HCT116 (cell line): Measurements from ENCODE around the gene SBF1. TPM values are rescaled to one million over a fixed set of nuclear protein-coding genes. Genes with fewer than 3 reads are reported as not detected.

Experiments used
- ATAC-seq: fragments of 200-7000 bp; cut with Tn5 transposase; 2 replicates; pipeline ENCODE4 v1.9.1; 2020; ENCODE audit warnings: mild to moderate bottlenecking, moderate library complexity
- BruUV-seq: library from RNA; stranded (reverse); fragments of 400-500 nt; replicated peaks from 2 replicates; lab custom pipeline; 2021; lab: Mats Ljungman, UMichigan
- CTCF ChIA-PET: fragments of 300-600 bp; sonication (Branson Sonifier 250); formaldehyde crosslinking; loops from one replicate; lab custom pipeline; 2021; ENCODE audit warnings: antibody characterized with exemption; lab: Charles Lee
- POLR2A ChIA-PET: fragments of 300-600, 350-600 bp; sonication (Branson Sonifier 250); formaldehyde crosslinking; loops from one replicate; lab custom pipeline; 2021; ENCODE audit warnings: antibody characterized with exemption; lab: Charles Lee
- RAD21 ChIA-PET, 2 experiments: fragments of 300-600 bp; sonication (Branson Sonifier 250); formaldehyde crosslinking; loops; one replicate each; lab custom pipeline; 2023; ENCODE audit warnings: low total read pairs in 2 of 2; ENCODE audit not compliant: uncharacterized antibody in 2 of 2, unreplicated experiment in 2 of 2, low non-redundant PET in 1 of 2; lab: Charles Lee
- DNase-seq: peaks from one replicate; pipeline ENCODE4 v3.0.0-alpha.2; 2010; ENCODE audit warnings: low read depth, low spot score
- H2AFZ ChIP-seq: fragments of 200-600 bp; shearing (Covaris generic), sonication (generic); 2 replicates; pipeline ENCODE4 v1.6.1; 2017; ENCODE audit warnings: low read depth, mixed run types, mixed read lengths, antibody characterized with exemption, low read length; ENCODE audit not compliant: poor library complexity, severe bottlenecking
- H3K27ac ChIP-seq: 2 replicates; pipeline ENCODE4 v1.5.1; 2012; ENCODE audit warnings: low read depth, low read length
- H3K27me3 ChIP-seq: fragments of 200-600 bp; sonication (generic); 2 replicates; pipeline ENCODE4 v1.6.1; 2016; ENCODE audit warnings: mixed run types, low read length, mixed read lengths; ENCODE audit not compliant: insufficient read depth
- H3K36me3 ChIP-seq, 2 experiments: fragments of 200-500 bp in 1 of 2; fragments of 200-600 bp in 1 of 2; sonication (Bioruptor generic) in 1 of 2; sonication (generic) in 1 of 2; 2 replicates each; pipeline versions ENCODE4 v1.5.1 to v1.6.1; 2014 to 2016; ENCODE audit warnings: low read length in 2 of 2, inconsistent platforms in 1 of 2, mixed read lengths in 1 of 2, mixed run types in 1 of 2; ENCODE audit not compliant: insufficient read depth in 2 of 2, control insufficient read depth in 1 of 2
- H3K4me1 ChIP-seq, 2 experiments: fragments of 200-600 bp in 1 of 2; sonication (generic) in 1 of 2; 2 replicates each; pipeline versions ENCODE4 v1.5.1 to v1.6.1; 2012 to 2017; ENCODE audit warnings: low read length in 2 of 2, inconsistent platforms in 1 of 2, mild to moderate bottlenecking in 1 of 2, mixed read lengths in 1 of 2, mixed run types in 1 of 2, moderate library complexity in 1 of 2; ENCODE audit not compliant: insufficient read depth in 2 of 2, control insufficient read depth in 1 of 2
- H3K4me2 ChIP-seq: fragments of 200-600 bp; sonication (generic); 2 replicates; pipeline ENCODE4 v1.6.1; 2017; ENCODE audit warnings: mixed run types, low read length, mixed read lengths
- H3K4me3 ChIP-seq, 2 experiments: fragments of 200-600 bp in 1 of 2; sonication (generic) in 1 of 2; replicated peaks in 1 of 2; 2 replicates each; pipeline ENCODE4 v1.5.1; 2011 to 2016; ENCODE audit warnings: low read length in 2 of 2, control low read depth in 1 of 2, low read depth in 1 of 2, mild to moderate bottlenecking in 1 of 2, mixed read lengths in 1 of 2, mixed run types in 1 of 2
- H3K79me2 ChIP-seq: fragments of 200-600 bp; sonication (generic); 2 replicates; pipeline ENCODE4 v1.6.1; 2017; ENCODE audit warnings: mild to moderate bottlenecking, mixed run types, low read length, moderate library complexity, mixed read lengths; ENCODE audit not compliant: insufficient read depth
- H3K9ac ChIP-seq: fragments of 200-600 bp; sonication (generic); 2 replicates; pipeline ENCODE4 v1.6.1; 2016; ENCODE audit warnings: low read length, mixed read lengths
- H3K9me2 ChIP-seq: fragments of 200-600 bp; sonication (generic), shearing (Covaris generic); 2 replicates; pipeline ENCODE4 v1.6.1; 2017; ENCODE audit warnings: mixed run types, mild to moderate bottlenecking, moderate library complexity; ENCODE audit not compliant: insufficient read depth
- H3K9me3 ChIP-seq, 2 experiments: fragments of 200-500 bp in 1 of 2; fragments of 200-600 bp in 1 of 2; sonication (Bioruptor generic) in 1 of 2; sonication (generic) in 1 of 2; 2 replicates each; pipeline ENCODE4 v1.6.1; 2014 to 2017; ENCODE audit warnings: low read length in 2 of 2, mixed read lengths in 2 of 2, inconsistent platforms in 1 of 2, low read depth in 1 of 2, mild to moderate bottlenecking in 1 of 2, mixed run types in 1 of 2, moderate library complexity in 1 of 2; ENCODE audit not compliant: control insufficient read depth in 1 of 2, insufficient read depth in 1 of 2
- H4K20me1 ChIP-seq: fragments of 200-600 bp; sonication (generic), shearing (Covaris generic); 2 replicates; pipeline ENCODE4 v1.6.1; 2017; ENCODE audit warnings: mixed run types, mild to moderate bottlenecking, moderate library complexity; ENCODE audit not compliant: insufficient read depth
- CBX3 ChIP-seq: IDR thresholded peaks from 2 replicates; pipeline ENCODE4 v1.6.1; 2012; ENCODE audit warnings: low read depth
- CEBPB ChIP-seq: IDR thresholded peaks from 2 replicates; pipeline ENCODE4 v1.6.1; 2012; ENCODE audit warnings: low read depth
- CTCF ChIP-seq, 3 experiments: fragments of 200-600 bp in 1 of 3; sonication (generic) in 1 of 3; IDR thresholded peaks in 2 of 3; conservative IDR thresholded peaks in 1 of 3; 2 replicates each; pipeline ENCODE4 v1.5.1; 2012 to 2017; ENCODE audit warnings: low read depth in 2 of 3, low read length in 2 of 3, antibody characterized with exemption in 1 of 3, borderline replicate concordance in 1 of 3, control low read depth in 1 of 3, mild to moderate bottlenecking in 1 of 3, mixed read lengths in 1 of 3, mixed run types in 1 of 3, moderate library complexity in 1 of 3; ENCODE audit not compliant: insufficient read depth in 1 of 3
- EGR1 ChIP-seq: IDR thresholded peaks from 2 replicates; pipeline ENCODE4 v1.6.1; 2012; ENCODE audit warnings: low read depth
- ELF1 ChIP-seq: IDR thresholded peaks from 2 replicates; pipeline ENCODE4 v1.6.1; 2012; ENCODE audit warnings: low read depth, borderline replicate concordance
- EZH2 ChIP-seq: fragments of 200-600 bp; sonication (generic); IDR thresholded peaks from 2 replicates; pipeline ENCODE4 v1.6.1; 2017; ENCODE audit warnings: antibody characterized with exemption, mixed run types
- JUND ChIP-seq: IDR thresholded peaks from 2 replicates; pipeline ENCODE4 v1.6.1; 2012
- MAX ChIP-seq: IDR thresholded peaks from 2 replicates; pipeline ENCODE4 v1.6.1; 2012
- POLR2AphosphoS5 ChIP-seq: IDR thresholded peaks from 2 replicates; pipeline ENCODE4 v1.6.1; 2011; ENCODE audit warnings: mild to moderate bottlenecking, low read depth, low read length, moderate library complexity
- SP1 ChIP-seq: IDR thresholded peaks from 2 replicates; pipeline ENCODE4 v1.6.1; 2012; ENCODE audit warnings: low read depth
- SRF ChIP-seq: IDR thresholded peaks from 2 replicates; pipeline ENCODE4 v1.6.1; 2012; ENCODE audit warnings: low read depth
- TCF7L2 ChIP-seq: IDR thresholded peaks from 2 replicates; pipeline ENCODE4 v1.7.0; 2011; ENCODE audit warnings: borderline replicate concordance, inconsistent platforms; ENCODE audit not compliant: insufficient read depth, insufficient read length; ENCODE audit errors: extremely low read depth
- YY1 ChIP-seq: IDR thresholded peaks from 2 replicates; pipeline ENCODE4 v1.6.1; 2011; ENCODE audit warnings: low read length, low read depth, moderate library complexity, mild to moderate bottlenecking; ENCODE audit not compliant: insufficient replicate concordance; ENCODE audit errors: extremely low read depth
- intact Hi-C: fragments of 100-400 bp; cut with micrococcal nuclease; formaldehyde crosslinking; loops from 2 replicates; pipeline ENCODE4 v1.10.0; 2022
- total RNA-seq: library from RNA; stranded (reverse); gene quantifications from one replicate; pipeline ENCODE4 v1.2.1, GENCODE V29; 2021; ENCODE audit not compliant: unreplicated experiment

The SBF1 gene
- total RNA-seq, 1 experiment from 2014 or later = 91.1 TPM

GRCh38 chr22:50444663-50445062 lies 30.2 kb downstream of the SBF1 start:
- Histone ChIP-seq H3K27me3 (no peaks in the 10 kb centered on the region), H3K36me3 (peaks cover 3 to 8% of the 10 kb centered on the region in 2 experiments; a peak in 3 of 4 replicates), H3K4me1 (peaks cover 0 to 4% of the 10 kb centered on the region in 2 experiments; a peak in 2 of 4 replicates), H4K20me1 (no peaks in the 10 kb centered on the region), H3K27ac (no peak overlapping the region), H3K4me2 (no peak overlapping the region), H3K79me2 (no peaks in the 10 kb centered on the region), H3K4me3 (no peak overlapping the region), H2AFZ (no peak overlapping the region), H3K9me3 (no peaks in the 10 kb centered on the region), H3K9me2 (no peaks in the 10 kb centered on the region), H3K9ac (no peak overlapping the region)
- ChIA-PET CTCF (no interaction called here), POLR2A (no interaction called here), RAD21 (no interaction called here)
- 0 out of 2 replicates have a peak, but pooled peaks have one; percentile 13 for TF ChIP-seq POLR2AphosphoS5
- no peak for TF ChIP-seq CTCF (IDR thresholded peaks at IDR 0.05 in 2 of 3, conservative IDR thresholded peaks at IDR 0.05 in 1 of 3; ENCODE audit: borderline replicate concordance in 1 of 3, insufficient read depth in 1 of 3, low read depth in 2 of 3, low read length in 2 of 3)
- ATAC-seq = no peak
- BruUV-seq = TSS peak; percentile 31
- DNase-seq = peak; percentile 6
- intact Hi-C loops = no loop called here

GRCh38 chr22:50443801-50444625 lies 30.8 kb downstream of the SBF1 start:
- no peak overlapping the region for H3K4me3 ChIP-seq
- H3K9ac ChIP-seq = no peak overlapping the region
- DNase-seq = no peak
- H3K27ac ChIP-seq = peak overlapping the region; percentile 18; the same call in 1 of the 2 replicates
- no peak overlapping the region for H2AFZ ChIP-seq
- H3K79me2 ChIP-seq = no peaks in the 10 kb centered on the region
- no peaks in the 10 kb centered on the region for H3K9me2 ChIP-seq
- ATAC-seq = peak; percentile 5; the same call in 1 of the 2 replicates
- POLR2A ChIA-PET = no interaction called here
- no peaks in the 10 kb centered on the region for H4K20me1 ChIP-seq
- H3K36me3 ChIP-seq = peaks cover 3 to 8% of the 10 kb centered on the region in 2 experiments; a peak in 3 of 4 replicates
- no peak for TF ChIP-seq CEBPB
- TF ChIP-seq EGR1 = no peak
- no peak for TF ChIP-seq ELF1
- TF ChIP-seq YY1 = no peak
- no peak for TF ChIP-seq SRF
- no peak for TF ChIP-seq CTCF (IDR thresholded peaks at IDR 0.05 in 2 of 3, conservative IDR thresholded peaks at IDR 0.05 in 1 of 3; ENCODE audit: borderline replicate concordance in 1 of 3, insufficient read depth in 1 of 3, low read depth in 2 of 3, low read length in 2 of 3)
- TF ChIP-seq EZH2 = no peak
- TF ChIP-seq CBX3 = no peak
- TF ChIP-seq SP1 = no peak
- TF ChIP-seq MAX = no peak
- no peak for TF ChIP-seq JUND
- no peak for TF ChIP-seq TCF7L2
- BruUV-seq = no TSS peak
- no peaks in the 10 kb centered on the region for H3K9me3 ChIP-seq
- intact Hi-C loops = no loop called here
- no peak overlapping the region for H3K4me2 ChIP-seq
- H3K27me3 ChIP-seq = no peaks in the 10 kb centered on the region
- CTCF ChIA-PET = no interaction called here
- H3K4me1 ChIP-seq = peaks cover 0 to 4% of the 10 kb centered on the region in 2 experiments; a peak in 2 of 4 replicates
- RAD21 ChIA-PET = no interaction called here
